Activated CD4-positive, alpha-beta T cell treated with anti-CD3 and anti-CD28 coated beads for 48 hours (primary cell): Measurements from ENCODE around the gene NTN5.
"Not testable (repeated sequence)": the region's sequence is repeated elsewhere in the genome, so short reads cannot be mapped to it uniquely, and the experiment has no call there.

Source experiments
- DNase-seq: peaks from one replicate; pipeline ENCODE4 v3.0.0-alpha.2; 2020

NTN5 gene

GRCh38 chr19:48672994-48673393, at the start of gene NTN5:
TSS of gene NTN5 (minus strand) at chr19:48673017. CDS start at chr19:48670986, 2,031 bp downstream.
- DNase-seq = no peak

- no peak for DNase-seq
Observed at GRCh38 chr19:48722196-48722708, 49.4 kb upstream of the NTN5 start.

GRCh38 chr19:48720613-48721296, 47.9 kb upstream of the NTN5 start:
- peak; percentile 96 for DNase-seq

- no peak for DNase-seq
Observed at GRCh38 chr19:48720251-48720612, 47.4 kb upstream of the NTN5 start.

GRCh38 chr19:48719263-48720171, 46.7 kb upstream of the NTN5 start, which contains the start of gene MAMSTR:
TSS of gene MAMSTR (minus strand) at chr19:48719725. CDS start at chr19:48719031, 694 bp downstream.
- no peak for DNase-seq

- no peak for DNase-seq
Observed at GRCh38 chr19:48718711-48719231, 46.0 kb upstream of the NTN5 start.

GRCh38 chr19:48718106-48718505, 45.3 kb upstream of the NTN5 start:
- DNase-seq = not testable (repeated sequence)

GRCh38 chr19:48716562-48717291, 43.9 kb upstream of the NTN5 start:
- no peak for DNase-seq

- no peak for DNase-seq
Observed at GRCh38 chr19:48715681-48716171, 42.9 kb upstream of the NTN5 start.

- no peak for DNase-seq
Observed at GRCh38 chr19:48714759-48715675, 42.2 kb upstream of the NTN5 start.

- peak; percentile 99 for DNase-seq
Observed at GRCh38 chr19:48713864-48714755, 41.3 kb upstream of the NTN5 start.

GRCh38 chr19:48713041-48713863, 40.4 kb upstream of the NTN5 start:
- peak; percentile 26 for DNase-seq

GRCh38 chr19:48711106-48711662, 38.4 kb upstream of the NTN5 start:
- DNase-seq = no peak

GRCh38 chr19:48708471-48708870, 35.7 kb upstream of the NTN5 start:
- no peak for DNase-seq

- DNase-seq = no peak
Observed at GRCh38 chr19:48705431-48705830, 32.6 kb upstream of the NTN5 start.

GRCh38 chr19:48703316-48703715, 30.5 kb upstream of the NTN5 start:
- DNase-seq = no peak

GRCh38 chr19:48702701-48703100, 29.9 kb upstream of the NTN5 start:
- DNase-seq = no peak

GRCh38 chr19:48698046-48698445, 25.2 kb upstream of the NTN5 start:
- no peak for DNase-seq

GRCh38 chr19:48696353-48697010, 23.7 kb upstream of the NTN5 start:
- no peak for DNase-seq
